ENCODE results near the gene STAB2. TPM values are rescaled to one million over a fixed set of nuclear protein-coding genes. Genes with fewer than 3 reads are reported as not detected.

Gene STAB2
- total RNA-seq, 4 donors from 2014 or later, result 0.27 to 0.81 TPM; not detected in 2

GRCh38 chr12:103673891-103674375, 86.9 kb downstream of the STAB2 start:
- no peaks in the 10 kb centered on the region for H3K9me3 ChIP-seq
- H3K4me3 ChIP-seq, result no peak overlapping the region
- ATAC-seq, result no peak
- H3K27me3 ChIP-seq, result no peaks in the 10 kb centered on the region
- H3K36me3 ChIP-seq, result no peaks in the 10 kb centered on the region
- TF ChIP-seq CTCF (IDR thresholded peaks at IDR 0.05), result no peak
- TF ChIP-seq EP300 (IDR thresholded peaks at IDR 0.05), result no peak
- TF ChIP-seq POLR2A (IDR thresholded peaks at IDR 0.05), result no peak
- TF ChIP-seq POLR2AphosphoS5 (IDR thresholded peaks at IDR 0.05), result no peak
- no peak overlapping the region for H3K27ac ChIP-seq
- 78 to 83% methylated on average over 3 of the region's 10 CpGs for WGBS, 2 donors (ENCODE audit: low coverage in 1 of 2)
- no peaks in the 10 kb centered on the region for H3K4me1 ChIP-seq

GRCh38 chr12:103676893-103677292, 89.8 kb downstream of the STAB2 start:
- H3K4me1 ChIP-seq, result peaks cover 5 to 23% (median 7%) of the 10 kb centered on the region in 3 donors
- H3K27me3 ChIP-seq, result no peaks in the 10 kb centered on the region
- no peak overlapping the region for H3K27ac ChIP-seq
- H3K36me3 ChIP-seq, result no peaks in the 10 kb centered on the region
- TF ChIP-seq POLR2AphosphoS5 (IDR thresholded peaks at IDR 0.05), result no peak
- TF ChIP-seq POLR2A (IDR thresholded peaks at IDR 0.05), result no peak
- no peak for TF ChIP-seq CTCF (IDR thresholded peaks at IDR 0.05)
- TF ChIP-seq EP300 (IDR thresholded peaks at IDR 0.05), result no peak
- 53% methylated on average over 2 of the region's 3 CpGs; no CpG with 5 or more reads in 1 of the 2 donors for WGBS, 2 donors (ENCODE audit: low coverage in 1 of 2)
- H3K4me3 ChIP-seq, result no peak overlapping the region
- ATAC-seq, result no peak
- H3K9me3 ChIP-seq, result no peaks in the 10 kb centered on the region

- TF ChIP-seq POLR2A (IDR thresholded peaks at IDR 0.05) (no peak), CTCF (IDR thresholded peaks at IDR 0.05) (no peak), EP300 (IDR thresholded peaks at IDR 0.05) (no peak), POLR2AphosphoS5 (IDR thresholded peaks at IDR 0.05) (no peak)
- WGBS, 2 donors (ENCODE audit: low coverage in 1 of 2), result 15 to 44% methylated on average over 4 to 5 of the region's 8 CpGs
- Histone ChIP-seq H3K27ac (no peak overlapping the region), H3K36me3 (no peaks in the 10 kb centered on the region), H3K27me3 (no peaks in the 10 kb centered on the region), H3K4me1 (peaks cover 5 to 23% (median 7%) of the 10 kb centered on the region in 3 donors), H3K9me3 (no peaks in the 10 kb centered on the region), H3K4me3 (no peak overlapping the region)
- no peak for ATAC-seq
These were observed 90.3 kb downstream of the STAB2 start for GRCh38 chr12:103677341-103677740.

- Histone ChIP-seq H3K27ac (no peak overlapping the region), H3K4me1 (peaks cover 5 to 23% (median 7%) of the 10 kb centered on the region in 3 donors), H3K4me3 (no peak overlapping the region), H3K36me3 (no peaks in the 10 kb centered on the region), H3K27me3 (no peaks in the 10 kb centered on the region), H3K9me3 (no peaks in the 10 kb centered on the region)
- WGBS, 2 donors (ENCODE audit: low coverage in 1 of 2), result 92 to 100% methylated on average over 2 of the region's 2 CpGs
- no peak for ATAC-seq
- TF ChIP-seq CTCF (IDR thresholded peaks at IDR 0.05), result no peak
These were observed 90.8 kb downstream of the STAB2 start for GRCh38 chr12:103677905-103678304.

- Histone ChIP-seq H3K36me3 (no peaks in the 10 kb centered on the region), H3K27ac (peak overlapping the region; percentile 35 to 75 (median 58)), H3K9me3 (no peaks in the 10 kb centered on the region), H3K4me1 (peaks cover 5 to 23% (median 7%) of the 10 kb centered on the region in 3 donors), H3K4me3 (no peak overlapping the region), H3K27me3 (no peaks in the 10 kb centered on the region)
- ATAC-seq, result peak; percentile 26
- WGBS, 2 donors (ENCODE audit: low coverage in 1 of 2), result 19 to 29% methylated on average over 7 of the region's 7 CpGs
- TF ChIP-seq CTCF (IDR thresholded peaks at IDR 0.05), result no peak
- no peak for TF ChIP-seq EP300 (IDR thresholded peaks at IDR 0.05)
- TF ChIP-seq POLR2A (IDR thresholded peaks at IDR 0.05), result no peak
- no peak for TF ChIP-seq POLR2AphosphoS5 (IDR thresholded peaks at IDR 0.05)
These were observed 92.5 kb downstream of the STAB2 start for GRCh38 chr12:103679421-103680170.

Measured in gastroesophageal sphincter (tissue), 4 donors.